Uterus (tissue), 4 donors: Measurements from ENCODE around the gene BACH2. TPM values are rescaled to one million over a fixed set of nuclear protein-coding genes. Genes with fewer than 3 reads are reported as not detected.
"Not testable (repeated sequence)": the region's sequence is repeated elsewhere in the genome, so short reads cannot be mapped to it uniquely, and the experiment has no call there.

Source experiments
- DNase-seq, 2 donors: peaks; one replicate each; pipeline ENCODE4 v3.0.0-alpha.2; 2019 to 2020
- H3K27ac ChIP-seq, 2 donors: fragments of 200-600 bp; sonication (generic); 1 replicate in 1 of 2; 2 replicates in 1 of 2; pipeline ENCODE4 v1.5.1; 2016 to 2018
- H3K27me3 ChIP-seq, 2 donors: fragments of 200-600 bp; sonication (generic); one replicate each; pipeline ENCODE4 v1.5.1; 2018 to 2019; ENCODE audit warnings: control low read depth in 1 of 2
- H3K36me3 ChIP-seq, 2 donors: fragments of 200-600 bp; sonication (generic); one replicate each; pipeline ENCODE4 v1.5.1; 2019; ENCODE audit warnings: control low read depth in 1 of 2
- H3K4me1 ChIP-seq, 2 donors: fragments of 200-600 bp; sonication (generic); one replicate each; pipeline ENCODE4 v1.5.1; 2018 to 2019; ENCODE audit warnings: control low read depth in 1 of 2
- H3K4me3 ChIP-seq, 2 donors: fragments of 200-600 bp; sonication (generic); 1 replicate in 1 of 2; 2 replicates in 1 of 2; pipeline ENCODE4 v1.5.1; 2018 to 2019; ENCODE audit warnings: mild to moderate bottlenecking in 1 of 2
- H3K9me3 ChIP-seq, 2 donors: fragments of 200-600 bp; sonication (generic); one replicate each; pipeline ENCODE4 v1.5.1; 2019; ENCODE audit warnings: control low read depth in 1 of 2
- POLR2A ChIP-seq, 2 donors: fragments of 450-650 bp; IDR thresholded peaks; one replicate each; pipeline ENCODE4 v1.6.1; 2016; ENCODE audit warnings: antibody characterized with exemption in 2 of 2, mild to moderate bottlenecking in 1 of 2, moderate library complexity in 1 of 2
- intact Hi-C: fragments of 100-400 bp; cut with DNase I; formaldehyde crosslinking; loops from one replicate; pipeline ENCODE4 v1.15.1; 2023; ENCODE audit warnings: low total_unique reads
- total RNA-seq, 4 donors: library from RNA; depleted of rRNA in 3 of 4; stranded (reverse); fragments of >200 nt in 3 of 4; gene quantifications; one replicate each; pipeline versions ENCODE4 v1.1.0 to v1.2.4, GENCODE V29; 2014 to 2023
- TF ChIP-seq, protein P1 (sequence below), 4 experiments: fragments of 200-600 bp in 2 of 4; fragments of 450-650 bp in 2 of 4; sonication (generic) in 2 of 4; IDR thresholded peaks; one replicate each; pipeline ENCODE4 v1.5.1; 2016 to 2019; ENCODE audit warnings: antibody characterized with exemption in 4 of 4, mild to moderate bottlenecking in 2 of 4, moderate library complexity in 1 of 4
- donor health status: DM: yes; HTN: yes; CAD: no.

The BACH2 gene
- total RNA-seq, 4 donors from 2014 or later = 1.3 to 15.0 (median 9.7) TPM

- H3K27me3 ChIP-seq = no peaks in the 10 kb centered on the region
- H3K4me3 ChIP-seq = no peak overlapping the region
- H3K36me3 ChIP-seq = no peaks in the 10 kb centered on the region
- no peak overlapping the region for H3K27ac ChIP-seq
- DNase-seq = no peak
- peaks cover 0 to 9% of the 10 kb centered on the region in 2 donors for H3K9me3 ChIP-seq
- intact Hi-C loops = no loop called here
- TF ChIP-seq, protein P1, sequence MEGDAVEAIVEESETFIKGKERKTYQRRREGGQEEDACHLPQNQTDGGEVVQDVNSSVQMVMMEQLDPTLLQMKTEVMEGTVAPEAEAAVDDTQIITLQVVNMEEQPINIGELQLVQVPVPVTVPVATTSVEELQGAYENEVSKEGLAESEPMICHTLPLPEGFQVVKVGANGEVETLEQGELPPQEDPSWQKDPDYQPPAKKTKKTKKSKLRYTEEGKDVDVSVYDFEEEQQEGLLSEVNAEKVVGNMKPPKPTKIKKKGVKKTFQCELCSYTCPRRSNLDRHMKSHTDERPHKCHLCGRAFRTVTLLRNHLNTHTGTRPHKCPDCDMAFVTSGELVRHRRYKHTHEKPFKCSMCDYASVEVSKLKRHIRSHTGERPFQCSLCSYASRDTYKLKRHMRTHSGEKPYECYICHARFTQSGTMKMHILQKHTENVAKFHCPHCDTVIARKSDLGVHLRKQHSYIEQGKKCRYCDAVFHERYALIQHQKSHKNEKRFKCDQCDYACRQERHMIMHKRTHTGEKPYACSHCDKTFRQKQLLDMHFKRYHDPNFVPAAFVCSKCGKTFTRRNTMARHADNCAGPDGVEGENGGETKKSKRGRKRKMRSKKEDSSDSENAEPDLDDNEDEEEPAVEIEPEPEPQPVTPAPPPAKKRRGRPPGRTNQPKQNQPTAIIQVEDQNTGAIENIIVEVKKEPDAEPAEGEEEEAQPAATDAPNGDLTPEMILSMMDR (IDR thresholded peaks at IDR 0.05) = no peak
- no peak for TF ChIP-seq POLR2A (IDR thresholded peaks at IDR 0.05)
- H3K4me1 ChIP-seq = no peaks in the 10 kb centered on the region
These were observed 378.8 kb downstream of the BACH2 start for GRCh38 chr6:89917801-89918366.

- H3K27me3 ChIP-seq = no peaks in the 10 kb centered on the region
- no peak overlapping the region for H3K27ac ChIP-seq
- no peaks in the 10 kb centered on the region for H3K36me3 ChIP-seq
- H3K4me1 ChIP-seq = no peaks in the 10 kb centered on the region
- intact Hi-C loops = no loop called here
- TF ChIP-seq POLR2A (IDR thresholded peaks at IDR 0.05) = no peak
- TF ChIP-seq, protein P1 (IDR thresholded peaks at IDR 0.05) = no peak
- DNase-seq = no peak
- H3K4me3 ChIP-seq = no peak overlapping the region
- H3K9me3 ChIP-seq = peaks cover 0 to 9% of the 10 kb centered on the region in 2 donors
These were observed 379.4 kb downstream of the BACH2 start for GRCh38 chr6:89917216-89917615.

- no peaks in the 10 kb centered on the region for H3K4me1 ChIP-seq
- H3K27ac ChIP-seq = no peak overlapping the region
- peaks cover 0 to 9% of the 10 kb centered on the region in 2 donors for H3K9me3 ChIP-seq
- intact Hi-C loops = no loop called here
- H3K36me3 ChIP-seq = no peaks in the 10 kb centered on the region
- TF ChIP-seq POLR2A (IDR thresholded peaks at IDR 0.05) = no peak
- TF ChIP-seq, protein P1 (IDR thresholded peaks at IDR 0.05) = no peak
- H3K27me3 ChIP-seq = no peaks in the 10 kb centered on the region
- no peak for DNase-seq
- H3K4me3 ChIP-seq = no peak overlapping the region
These were observed 380.3 kb downstream of the BACH2 start for GRCh38 chr6:89916136-89916920.

DNA sequence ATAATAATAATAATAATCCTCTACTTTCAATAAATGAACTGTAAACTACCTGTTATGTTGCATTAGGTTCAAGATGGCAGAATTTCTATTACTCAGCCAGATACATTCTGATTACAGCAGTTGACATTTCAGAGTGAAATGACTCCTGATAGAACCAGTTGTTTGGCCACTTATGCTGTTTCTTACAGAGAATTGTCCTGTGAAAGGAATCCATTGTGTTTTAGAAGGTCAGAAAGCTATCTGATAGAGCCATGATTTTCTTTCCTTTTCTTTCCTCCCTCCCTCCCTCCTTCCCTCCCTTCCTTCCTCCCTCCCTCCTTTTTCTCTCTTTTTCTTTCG lies 385.8 kb downstream of the BACH2 start:
- no peak for TF ChIP-seq POLR2A (IDR thresholded peaks at IDR 0.05)
- TF ChIP-seq, protein P1 (IDR thresholded peaks at IDR 0.05) = no peak
- intact Hi-C loops = no loop called here
- H3K4me3 ChIP-seq = no peak overlapping the region
- H3K27ac ChIP-seq = no peak overlapping the region
- DNase-seq = no peak
- no peaks in the 10 kb centered on the region for H3K27me3 ChIP-seq
- no peaks in the 10 kb centered on the region for H3K4me1 ChIP-seq
- no peaks in the 10 kb centered on the region for H3K36me3 ChIP-seq
- H3K9me3 ChIP-seq = peaks cover 0 to 2% of the 10 kb centered on the region in 2 donors

GRCh38 chr6:89910001-89910901 lies 386.4 kb downstream of the BACH2 start:
- DNase-seq, H3K4me3 ChIP-seq, H3K27ac ChIP-seq, H3K4me1 ChIP-seq, intact Hi-C loops, H3K36me3 ChIP-seq, H3K27me3 ChIP-seq, H3K9me3 ChIP-seq: not testable (repeated sequence)
